H1 (cell line): Measurements from ENCODE around the gene CRADD. TPM values are rescaled to one million over a fixed set of nuclear protein-coding genes. Genes with fewer than 3 reads are reported as not detected.

Experiments used
- CTCF ChIA-PET: fragments of 300-600 bp; sonication (Branson Sonifier 250); formaldehyde crosslinking; loops from one replicate; lab custom pipeline; 2021; ENCODE audit not compliant: partially characterized antibody; lab: Charles Lee
- POLR2A ChIA-PET: fragments of 300-600 bp; sonication (Branson Sonifier 250); formaldehyde crosslinking; loops from one replicate; lab custom pipeline; 2021; ENCODE audit warnings: inconsistent platforms; ENCODE audit not compliant: partially characterized antibody; lab: Charles Lee
- DNase-seq, 2 experiments: peaks; one replicate each; pipeline versions ENCODE4 v3.0.0 to v3.0.0-alpha.2; 2010 to 2022; ENCODE audit warnings: low spot score in 2 of 2, low read depth in 1 of 2, mixed read lengths in 1 of 2
- FAIRE-seq: peaks from 2 replicates; lab custom pipeline; 2011; peaks lifted over from hg19 to GRCh38; lab: Jason Lieb, UNC
- H2AFZ ChIP-seq: 2 replicates; pipeline ENCODE4 v1.8.1; 2012; ENCODE audit warnings: low read length, inconsistent platforms
- H2AK5ac ChIP-seq: 2 replicates; pipeline ENCODE4 v1.6.1; 2013; ENCODE audit warnings: low read depth, low read length
- H2BK120ac ChIP-seq: replicated peaks from 2 replicates; pipeline ENCODE3; 2013; ENCODE audit warnings: low read depth, low read length, inconsistent platforms
- H2BK12ac ChIP-seq: 2 replicates; pipeline ENCODE4 v1.6.1; 2013; ENCODE audit warnings: low read depth, low read length
- H2BK15ac ChIP-seq: 2 replicates; pipeline ENCODE4 v1.6.1; 2013; ENCODE audit warnings: low read length
- H2BK20ac ChIP-seq: 2 replicates; pipeline ENCODE4 v1.6.1; 2013; ENCODE audit warnings: low read length
- H2BK5ac ChIP-seq: 2 replicates; pipeline ENCODE4 v1.6.1; 2013; ENCODE audit warnings: low read depth, low read length
- H3K14ac ChIP-seq: 2 replicates; pipeline ENCODE4 v1.6.1; 2013; ENCODE audit warnings: inconsistent platforms; ENCODE audit not compliant: insufficient read length
- H3K18ac ChIP-seq: 2 replicates; pipeline ENCODE4 v1.6.1; 2013; ENCODE audit warnings: low read length; ENCODE audit errors: extremely low read depth
- H3K23ac ChIP-seq: 2 replicates; pipeline ENCODE4 v1.6.1; 2013; ENCODE audit warnings: inconsistent platforms; ENCODE audit not compliant: insufficient read length
- H3K23me2 ChIP-seq: 2 replicates; pipeline ENCODE4 v1.6.1; 2013; ENCODE audit warnings: low read depth, low read length
- H3K27ac ChIP-seq: 2 replicates; pipeline ENCODE4 v1.6.1; 2011; ENCODE audit warnings: low read depth, low read length, inconsistent platforms
- H3K27me3 ChIP-seq, 4 experiments: replicated peaks in 1 of 4; 1 replicate in 1 of 4; 2 replicates in 3 of 4; pipeline versions ENCODE4 v1.6.1 to v1.8.1; 2011 to 2013; ENCODE audit warnings: low read length in 3 of 4, mild to moderate bottlenecking in 3 of 4, inconsistent platforms in 2 of 4, mixed read lengths in 2 of 4, moderate library complexity in 1 of 4; ENCODE audit not compliant: control insufficient read depth in 3 of 4, insufficient read depth in 3 of 4; ENCODE audit errors: extremely low read depth in 1 of 4
- H3K36me3 ChIP-seq, 4 experiments: 2 replicates each; pipeline versions ENCODE4 v1.6.1 to v1.8.1; 2011 to 2013; ENCODE audit warnings: mild to moderate bottlenecking in 4 of 4, low read length in 3 of 4, moderate library complexity in 2 of 4, control low read depth in 1 of 4, inconsistent platforms in 1 of 4; ENCODE audit not compliant: insufficient read depth in 4 of 4, control insufficient read depth in 2 of 4
- H3K4ac ChIP-seq: replicated peaks from 2 replicates; pipeline ENCODE3; 2013; ENCODE audit warnings: low read length, low read depth, mixed read lengths, inconsistent platforms; ENCODE audit not compliant: insufficient read length
- H3K4me1 ChIP-seq, 4 experiments: replicated peaks in 1 of 4; 1 replicate in 1 of 4; 2 replicates in 3 of 4; pipeline versions ENCODE4 v1.6.1 to v1.8.1; 2011 to 2013; ENCODE audit warnings: low read length in 3 of 4, inconsistent platforms in 2 of 4, mixed read lengths in 1 of 4; ENCODE audit not compliant: insufficient read depth in 4 of 4, control insufficient read depth in 3 of 4
- H3K4me2 ChIP-seq, 2 experiments: 2 replicates each; pipeline versions ENCODE4 v1.6.1 to v1.8.1; 2011 to 2013; ENCODE audit warnings: low read depth in 2 of 2, low read length in 2 of 2, control low read depth in 1 of 2, inconsistent platforms in 1 of 2, mild to moderate bottlenecking in 1 of 2; ENCODE audit not compliant: insufficient read depth in 1 of 2
- H3K4me3 ChIP-seq, 4 experiments: fragments of 200-600, 300-600 bp in 1 of 4; sonication (generic), shearing (Covaris generic), sonication (Bioruptor Twin) in 1 of 4; 2 replicates each; pipeline versions ENCODE4 v1.5.1 to v1.8.1; 2011 to 2016; ENCODE audit warnings: low read length in 4 of 4, low read depth in 3 of 4, control low read depth in 2 of 4, inconsistent platforms in 2 of 4, mild to moderate bottlenecking in 2 of 4, mixed read lengths in 1 of 4, moderate library complexity in 1 of 4; ENCODE audit not compliant: insufficient read depth in 2 of 4; ENCODE audit errors: extremely low read depth in 1 of 4
- H3K56ac ChIP-seq: replicated peaks from 2 replicates; pipeline ENCODE3; 2013; ENCODE audit warnings: low read depth, mild to moderate bottlenecking, mixed read lengths, low read length, inconsistent platforms; ENCODE audit not compliant: insufficient read length
- H3K79me1 ChIP-seq: 2 replicates; pipeline ENCODE4 v1.6.1; 2013; ENCODE audit warnings: low read depth, low read length, control low read depth
- H3K79me2 ChIP-seq, 2 experiments: 2 replicates each; pipeline versions ENCODE4 v1.6.1 to v1.8.1; 2012 to 2013; ENCODE audit warnings: low read length in 2 of 2, mild to moderate bottlenecking in 2 of 2, inconsistent platforms in 1 of 2; ENCODE audit not compliant: insufficient read depth in 2 of 2, control insufficient read depth in 1 of 2
- H3K9ac ChIP-seq, 4 experiments: replicated peaks in 1 of 4; 1 replicate in 1 of 4; 2 replicates in 3 of 4; pipeline versions ENCODE4 v1.6.1 to v1.8.1; 2011 to 2013; ENCODE audit warnings: low read depth in 3 of 4, low read length in 3 of 4, control low read depth in 2 of 4, mild to moderate bottlenecking in 2 of 4, moderate library complexity in 2 of 4, inconsistent platforms in 1 of 4; ENCODE audit errors: extremely low read depth in 1 of 4
- H3K9me3 ChIP-seq, 2 experiments: 2 replicates each; pipeline versions ENCODE4 v1.6.1 to v1.8.1; 2012 to 2013; ENCODE audit warnings: mild to moderate bottlenecking in 2 of 2, moderate library complexity in 2 of 2, control low read depth in 1 of 2, inconsistent platforms in 1 of 2, low read depth in 1 of 2, low read length in 1 of 2, mixed read lengths in 1 of 2; ENCODE audit not compliant: insufficient read depth in 2 of 2
- H4K20me1 ChIP-seq, 2 experiments: replicated peaks in 1 of 2; 2 replicates each; pipeline versions ENCODE3 to v1.8.1; 2011 to 2013; ENCODE audit warnings: inconsistent platforms in 2 of 2, low read length in 2 of 2, mild to moderate bottlenecking in 1 of 2; ENCODE audit not compliant: insufficient read depth in 2 of 2, control insufficient read depth in 1 of 2
- H4K5ac ChIP-seq: 2 replicates; pipeline ENCODE4 v1.6.1; 2013; ENCODE audit warnings: low read length, low read depth, mixed read lengths, inconsistent platforms; ENCODE audit not compliant: insufficient read length
- H4K8ac ChIP-seq: 2 replicates; pipeline ENCODE4 v1.8.0; 2013; ENCODE audit warnings: mild to moderate bottlenecking, moderate library complexity, low read length, inconsistent platforms; ENCODE audit not compliant: insufficient read depth; ENCODE audit errors: extremely low read depth
- H4K91ac ChIP-seq: replicated peaks from 2 replicates; pipeline ENCODE3; 2013; ENCODE audit warnings: low read length, mixed read lengths, inconsistent platforms; ENCODE audit not compliant: insufficient read length
- BACH1 ChIP-seq: IDR thresholded peaks from 2 replicates; pipeline ENCODE4 v1.6.1; 2012; ENCODE audit warnings: low read length, improper control_type of control experiment
- BRCA1 ChIP-seq: IDR thresholded peaks from 2 replicates; pipeline ENCODE4 v1.6.1; 2012; ENCODE audit warnings: low read depth, low read length, improper control_type of control experiment
- JUN ChIP-seq: IDR thresholded peaks from 2 replicates; pipeline ENCODE4 v1.6.1; 2011; ENCODE audit warnings: low read depth, mild to moderate bottlenecking, improper control_type of control experiment, low read length
- NANOG ChIP-seq: IDR thresholded peaks from 2 replicates; pipeline ENCODE4 v1.6.1; 2011; ENCODE audit warnings: low read length, low read depth, mild to moderate bottlenecking, inconsistent platforms; ENCODE audit not compliant: insufficient read depth, poor library complexity, severe bottlenecking
- RBBP5 ChIP-seq: IDR thresholded peaks from 2 replicates; pipeline ENCODE4 v1.7.1; 2012; ENCODE audit warnings: low read depth, mild to moderate bottlenecking, inconsistent platforms, low read length, moderate library complexity, borderline replicate concordance
- TAF7 ChIP-seq: optimal IDR thresholded peaks from 2 replicates; pipeline ENCODE3; 2011; ENCODE audit warnings: low read depth, mild to moderate bottlenecking, inconsistent platforms, low read length, moderate library complexity, borderline replicate concordance
- ZNF274 ChIP-seq: IDR thresholded peaks from 2 replicates; pipeline ENCODE4 v1.7.0; 2012; ENCODE audit warnings: low read length, borderline replicate concordance; ENCODE audit errors: extremely low read depth
- WGBS, 2 experiments: shearing (Covaris generic) in 1 of 2; methylation state at CpG; one replicate each; pipeline versions ENCODE4 v1.1.6 to v1.1.7; 2013 to 2015; ENCODE audit warnings: low lambda C conversion rate in 2 of 2, mixed read lengths in 2 of 2, inconsistent platforms in 1 of 2, low coverage in 1 of 2, missing lambda C conversion rate in 1 of 2; ENCODE audit not compliant: insufficient replicate concordance in 2 of 2, insufficient coverage in 1 of 2, insufficient read length in 1 of 2; ENCODE audit errors: extremely low coverage in 1 of 2, missing lambda C conversion rate in 1 of 2; 5-methylcytosine and 5-hydroxymethylcytosine counted together
- polyA plus RNA-seq, 7 experiments: library from polyadenylated mRNA; depleted of rRNA in 3 of 7; stranded (reverse) in 5 of 7; unstranded in 2 of 7; fragments of >200 nt in 5 of 7; fragments of 200-250 nt in 2 of 7; gene quantifications; 1 replicate in 5 of 7; 2 replicates in 1 of 7; 4 replicates in 1 of 7; pipeline versions ENCODE4 v1.2.1 to v1.2.3, GENCODE V29; 2011 to 2013; ENCODE audit warnings: missing spikeins in 2 of 7, mixed read lengths in 2 of 7
- total RNA-seq: library from RNA; stranded (reverse); fragmentation: NEBNext Ultra II Directional; extraction: Animal tissue kit (Norgen Biotek cat#: 25700); gene quantifications from 2 replicates; pipeline ENCODE4 v1.2.1, GENCODE V29; 2021
- TF ChIP-seq, protein P1 (sequence below): IDR thresholded peaks from 2 replicates; pipeline ENCODE4 v1.6.1; 2012; ENCODE audit warnings: low read length, inconsistent platforms
- TF ChIP-seq, protein P2 (sequence below): IDR thresholded peaks from 2 replicates; pipeline ENCODE4 v1.6.1; 2012; ENCODE audit warnings: inconsistent platforms

The CRADD gene
- total and polyA plus RNA-seq, 2 of the 8 experiments (the other 6 are each of a cell fraction or from before 2014, with no cell fraction given) = 8.1 to 15.4 TPM

DNA sequence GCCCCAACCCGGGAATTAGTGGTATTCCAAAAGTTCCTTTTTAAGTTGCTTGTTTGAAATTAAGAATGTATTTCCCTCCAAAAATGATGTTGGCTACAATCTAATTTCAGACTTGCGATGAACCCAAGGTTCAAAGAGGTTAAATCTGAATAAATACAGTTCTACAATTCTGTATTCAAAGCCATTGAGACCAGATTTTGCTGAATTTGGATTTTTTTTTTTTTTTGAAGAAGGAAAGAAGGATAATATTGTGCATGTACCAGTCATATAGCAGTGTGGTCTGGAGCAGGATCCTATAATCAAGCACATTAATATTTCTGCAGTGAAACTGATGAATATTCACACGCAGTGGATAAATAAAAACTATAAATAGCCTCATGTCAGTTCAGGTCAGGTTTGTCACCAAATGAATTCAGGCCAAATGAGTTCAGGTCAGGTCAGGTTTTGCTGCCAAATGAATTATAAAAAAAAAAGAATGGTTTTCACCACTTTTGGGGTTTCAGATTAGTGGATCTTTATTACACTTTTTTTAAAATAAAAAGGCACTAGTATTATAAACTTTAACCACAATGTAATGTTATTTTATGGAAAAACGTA lies 69.5 kb downstream of the CRADD start:
- Histone ChIP-seq H3K79me2 (no peaks in the 10 kb centered on the region), H3K9me3 (no peaks in the 10 kb centered on the region), H3K36me3 (no peaks in the 10 kb centered on the region), H2BK20ac (no peak overlapping the region), H3K14ac (no peak overlapping the region), H3K23ac (no peak overlapping the region), H4K5ac (no peak overlapping the region), H3K4me3 (no peak overlapping the region), H3K18ac (no peak overlapping the region), H2AFZ (no peak overlapping the region), H4K8ac (no peak overlapping the region), H2BK120ac (no peak overlapping the region), H3K4me1 (peaks cover 0 to 7% (median 4%) of the 10 kb centered on the region in 4 experiments; a peak in 3 of 7 replicates), H3K79me1 (no peaks in the 10 kb centered on the region), H2BK12ac (no peak overlapping the region), H2AK5ac (no peak overlapping the region), H3K27me3 (no peaks in the 10 kb centered on the region), H4K91ac (no peak overlapping the region), H3K4me2 (no peak overlapping the region), H2BK15ac (no peak overlapping the region), H4K20me1 (no peaks in the 10 kb centered on the region), H3K4ac (no peak overlapping the region), H3K56ac (no peak overlapping the region), H2BK5ac (no peak overlapping the region), H3K9ac (no peak overlapping the region), H3K27ac (no peak overlapping the region), H3K23me2 (peaks cover 3% of the 10 kb centered on the region)
- no peak for FAIRE-seq
- POLR2A ChIA-PET = no interaction called here
- DNase-seq = no peak
- CTCF ChIA-PET = interaction anchor here (1.0 to 2.5 kb wide), 2 partner anchors 56 to 329 kb away, joined by 4 to 5 read pairs; no protein-coding TSS in a partner anchor
- TF ChIP-seq TAF7 (no peak), NANOG (no peak), ZNF274 (no peak), RBBP5 (no peak), BACH1 (no peak), BRCA1 (no peak), JUN (no peak)
- TF ChIP-seq, protein P1, sequence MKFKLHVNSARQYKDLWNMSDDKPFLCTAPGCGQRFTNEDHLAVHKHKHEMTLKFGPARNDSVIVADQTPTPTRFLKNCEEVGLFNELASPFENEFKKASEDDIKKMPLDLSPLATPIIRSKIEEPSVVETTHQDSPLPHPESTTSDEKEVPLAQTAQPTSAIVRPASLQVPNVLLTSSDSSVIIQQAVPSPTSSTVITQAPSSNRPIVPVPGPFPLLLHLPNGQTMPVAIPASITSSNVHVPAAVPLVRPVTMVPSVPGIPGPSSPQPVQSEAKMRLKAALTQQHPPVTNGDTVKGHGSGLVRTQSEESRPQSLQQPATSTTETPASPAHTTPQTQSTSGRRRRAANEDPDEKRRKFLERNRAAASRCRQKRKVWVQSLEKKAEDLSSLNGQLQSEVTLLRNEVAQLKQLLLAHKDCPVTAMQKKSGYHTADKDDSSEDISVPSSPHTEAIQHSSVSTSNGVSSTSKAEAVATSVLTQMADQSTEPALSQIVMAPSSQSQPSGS = no peak
- TF ChIP-seq, protein P2, sequence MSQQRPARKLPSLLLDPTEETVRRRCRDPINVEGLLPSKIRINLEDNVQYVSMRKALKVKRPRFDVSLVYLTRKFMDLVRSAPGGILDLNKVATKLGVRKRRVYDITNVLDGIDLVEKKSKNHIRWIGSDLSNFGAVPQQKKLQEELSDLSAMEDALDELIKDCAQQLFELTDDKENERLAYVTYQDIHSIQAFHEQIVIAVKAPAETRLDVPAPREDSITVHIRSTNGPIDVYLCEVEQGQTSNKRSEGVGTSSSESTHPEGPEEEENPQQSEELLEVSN = no peak
- 75% methylated on average over 4 of the region's 4 CpGs; no CpG with 5 or more reads in 1 of the 2 experiments for WGBS, 2 experiments
